ENCODE measurements around the gene VAV2. TPM values are rescaled to one million over a fixed set of nuclear protein-coding genes. Genes with fewer than 3 reads are reported as not detected.
"Not testable (repeated sequence)": the region's sequence is repeated elsewhere in the genome, so short reads cannot be mapped to it uniquely, and the experiment has no call there.

VAV2 gene
- total and polyA plus RNA-seq, 4 donors: 13.0 to 28.2 (median 16.3) TPM

- WGBS, 2 donors: 87 to 96% methylated on average over 18 of the region's 18 CpGs
- no peaks in the 10 kb centered on the region for H3K36me3 ChIP-seq (ENCODE audit: control insufficient read depth in 4 of 4, insufficient read depth in 4 of 4, low read length in 4 of 4)
- H3K27me3 ChIP-seq (ENCODE audit: control insufficient read depth in 3 of 3, insufficient read depth in 3 of 3, low read length in 2 of 3): no peaks in the 10 kb centered on the region
- no peak for TF ChIP-seq CTCF (IDR thresholded peaks at IDR 0.05; ENCODE audit: control extremely low read depth, extremely low read depth)
- DNase-seq (no peak), ATAC-seq (ENCODE audit: insufficient read depth, low FRiP score) (no peak)
- peaks cover 0 to 10% (median 3%) of the 10 kb centered on the region in 5 donors for H3K4me1 ChIP-seq (ENCODE audit: control insufficient read depth in 5 of 5, insufficient read depth in 5 of 5, low read length in 5 of 5)
- no peaks in the 10 kb centered on the region for H3K9me3 ChIP-seq (ENCODE audit: control insufficient read depth in 4 of 4, insufficient read depth in 3 of 4, low read length in 3 of 4)
- no peak overlapping the region for H3K4me3 ChIP-seq
- H3K27ac ChIP-seq (ENCODE audit: low read depth in 1 of 2, low read length in 1 of 2): no peak overlapping the region
- H3K9ac ChIP-seq (ENCODE audit: insufficient read depth in 1 of 2, low read length in 2 of 2): no peak overlapping the region
Observed at GRCh38 chr9:133901184-133901835, 90.8 kb downstream of the VAV2 start.

DNA sequence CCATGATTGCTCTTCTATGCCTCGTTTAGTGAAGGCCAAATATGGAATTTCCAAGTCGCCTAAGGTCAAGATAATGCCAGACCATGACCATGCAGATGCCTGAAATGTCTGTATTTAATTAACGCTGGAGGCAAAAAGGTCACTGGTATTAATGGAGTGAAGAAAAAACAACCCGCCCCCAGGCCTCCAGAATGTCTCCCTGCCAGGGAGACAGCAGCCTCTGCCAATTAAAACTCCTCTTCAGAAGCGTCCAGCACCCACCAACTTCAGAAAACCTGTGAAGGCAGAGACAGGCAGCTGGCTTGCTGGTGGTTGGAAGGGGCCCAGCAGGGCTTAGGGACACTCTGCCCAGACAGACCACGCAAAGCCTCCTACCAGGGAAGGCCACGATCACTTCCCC is 94.4 kb downstream of the VAV2 start:
- no peak for TF ChIP-seq CTCF (IDR thresholded peaks at IDR 0.05; ENCODE audit: control extremely low read depth, extremely low read depth)
- WGBS, 2 donors: 77 to 83% methylated on average over 7 of the region's 7 CpGs
- no peak overlapping the region for H3K9ac ChIP-seq (ENCODE audit: insufficient read depth in 1 of 2, low read length in 2 of 2)

DNA sequence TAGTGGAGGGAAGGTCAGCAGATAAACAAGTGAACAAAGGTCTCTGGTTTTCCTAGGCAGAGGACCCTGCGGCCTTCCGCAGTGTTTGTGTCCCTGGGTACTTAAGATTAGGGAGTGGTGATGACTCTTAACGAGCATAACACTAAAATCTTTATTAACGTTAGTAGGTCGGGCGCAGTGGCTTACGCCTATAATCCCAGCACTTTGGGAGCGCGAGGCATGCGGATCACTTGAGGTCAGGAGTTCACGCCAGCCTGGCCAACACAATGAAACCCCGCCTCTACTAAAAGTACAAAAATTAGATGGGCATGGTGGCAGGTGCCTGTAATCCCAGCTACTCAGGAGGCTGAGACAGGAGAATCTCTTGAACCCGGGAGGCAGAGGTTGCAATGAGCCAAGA is 96.1 kb downstream of the VAV2 start:
- H3K27ac ChIP-seq (ENCODE audit: low read depth in 1 of 2, low read length in 1 of 2); H3K9me3 ChIP-seq (ENCODE audit: control insufficient read depth in 4 of 4, insufficient read depth in 3 of 4, low read length in 3 of 4); ATAC-seq (ENCODE audit: insufficient read depth, low FRiP score); H3K9ac ChIP-seq (ENCODE audit: insufficient read depth in 1 of 2, low read length in 2 of 2); H3K4me3 ChIP-seq; H3K27me3 ChIP-seq (ENCODE audit: control insufficient read depth in 3 of 3, insufficient read depth in 3 of 3, low read length in 2 of 3); H3K36me3 ChIP-seq (ENCODE audit: control insufficient read depth in 4 of 4, insufficient read depth in 4 of 4, low read length in 4 of 4); H3K4me1 ChIP-seq (ENCODE audit: control insufficient read depth in 5 of 5, insufficient read depth in 5 of 5, low read length in 5 of 5); DNase-seq: not testable (repeated sequence)
- WGBS, 2 donors: 91 to 95% methylated on average over 11 to 13 of the region's 13 CpGs

More for the DNA sequence above, 94.4 kb downstream of the VAV2 start:
- no peak for ATAC-seq (ENCODE audit: insufficient read depth, low FRiP score)
- Histone ChIP-seq H3K4me1 (ENCODE audit: control insufficient read depth in 5 of 5, insufficient read depth in 5 of 5, low read length in 5 of 5) (peaks cover 0 to 6% (median 0%) of the 10 kb centered on the region in 5 donors), H3K27me3 (ENCODE audit: control insufficient read depth in 3 of 3, insufficient read depth in 3 of 3, low read length in 2 of 3) (no peaks in the 10 kb centered on the region), H3K27ac (ENCODE audit: low read depth in 1 of 2, low read length in 1 of 2) (no peak overlapping the region), H3K4me3 (no peak overlapping the region), H3K9me3 (ENCODE audit: control insufficient read depth in 4 of 4, insufficient read depth in 3 of 4, low read length in 3 of 4) (no peaks in the 10 kb centered on the region), H3K36me3 (ENCODE audit: control insufficient read depth in 4 of 4, insufficient read depth in 4 of 4, low read length in 4 of 4) (peaks cover 0 to 3% (median 0%) of the 10 kb centered on the region in 4 donors)
- DNase-seq: no peak

- no peaks in the 10 kb centered on the region for H3K9me3 ChIP-seq (ENCODE audit: control insufficient read depth in 4 of 4, insufficient read depth in 3 of 4, low read length in 3 of 4)
- TF ChIP-seq CTCF (IDR thresholded peaks at IDR 0.05; ENCODE audit: control extremely low read depth, extremely low read depth): no peak
- no peak overlapping the region for H3K4me3 ChIP-seq
- H3K27ac ChIP-seq (ENCODE audit: low read depth in 1 of 2, low read length in 1 of 2): no peak overlapping the region
- H3K36me3 ChIP-seq (ENCODE audit: control insufficient read depth in 4 of 4, insufficient read depth in 4 of 4, low read length in 4 of 4): peaks cover 0 to 3% (median 0%) of the 10 kb centered on the region in 4 donors
- H3K27me3 ChIP-seq (ENCODE audit: control insufficient read depth in 3 of 3, insufficient read depth in 3 of 3, low read length in 2 of 3): no peaks in the 10 kb centered on the region
- DNase-seq (no peak), ATAC-seq (ENCODE audit: insufficient read depth, low FRiP score) (no peak)
- WGBS, 2 donors: 87 to 91% methylated on average over 11 of the region's 11 CpGs
- H3K4me1 ChIP-seq (ENCODE audit: control insufficient read depth in 5 of 5, insufficient read depth in 5 of 5, low read length in 5 of 5): peaks cover 0 to 6% (median 0%) of the 10 kb centered on the region in 5 donors
- H3K9ac ChIP-seq (ENCODE audit: insufficient read depth in 1 of 2, low read length in 2 of 2): no peak overlapping the region
Observed at GRCh38 chr9:133895335-133895734, 96.8 kb downstream of the VAV2 start.
